Measurements from ENCODE around the gene NSUN7.
A peak's percentile ranks its signal among the peaks of the same experiment; 100 is the strongest.
"Not testable (repeated sequence)": the region's sequence is repeated elsewhere in the genome, so short reads cannot be mapped to it uniquely, and the experiment has no call there.

The NSUN7 gene

GRCh38 chr4:40749717-40750460 is at the start of gene NSUN7:
Gene NSUN7 (plus strand): TSS chr4:40749955. CDS start chr4:40750694, 739 bp downstream.
- peak; percentile 66 for DNase-seq

- DNase-seq = no peak
Observed at GRCh38 chr4:40702137-40702799, 47.5 kb upstream of the NSUN7 start.

- DNase-seq = no peak
Observed at GRCh38 chr4:40702800-40703151, 47.0 kb upstream of the NSUN7 start.

- no peak for DNase-seq
Observed at GRCh38 chr4:40704073-40704472, 45.7 kb upstream of the NSUN7 start.

GRCh38 chr4:40710484-40711254 is 39.1 kb upstream of the NSUN7 start:
- DNase-seq = no peak

GRCh38 chr4:40713001-40713400 is 36.8 kb upstream of the NSUN7 start:
- not testable (repeated sequence) for DNase-seq

GRCh38 chr4:40713798-40714197 is 36.0 kb upstream of the NSUN7 start:
- DNase-seq = no peak

GRCh38 chr4:40718586-40718985 is 31.2 kb upstream of the NSUN7 start:
- no peak for DNase-seq

GRCh38 chr4:40719008-40719623 is 30.6 kb upstream of the NSUN7 start:
- DNase-seq = peak; percentile 78

- no peak for DNase-seq
Observed at GRCh38 chr4:40720351-40720750, 29.4 kb upstream of the NSUN7 start.

GRCh38 chr4:40720916-40721315 is 28.8 kb upstream of the NSUN7 start:
- no peak for DNase-seq

GRCh38 chr4:40721730-40722171 is 28.0 kb upstream of the NSUN7 start:
- DNase-seq = no peak

GRCh38 chr4:40722576-40723161 is 27.1 kb upstream of the NSUN7 start:
- DNase-seq = no peak

- DNase-seq = no peak
Observed at GRCh38 chr4:40723728-40724127, 26.0 kb upstream of the NSUN7 start.

GRCh38 chr4:40728333-40728732 is 21.4 kb upstream of the NSUN7 start:
- no peak for DNase-seq

- no peak for DNase-seq
Observed at GRCh38 chr4:40729555-40729954, 20.2 kb upstream of the NSUN7 start.

GRCh38 chr4:40730091-40730679 is 19.6 kb upstream of the NSUN7 start:
- DNase-seq = no peak

- DNase-seq = no peak
Observed at GRCh38 chr4:40731361-40731760, 18.4 kb upstream of the NSUN7 start.

GRCh38 chr4:40731792-40732245 is 17.9 kb upstream of the NSUN7 start:
- DNase-seq = peak; percentile 83

- no peak for DNase-seq
Observed at GRCh38 chr4:40733752-40734151, 16.0 kb upstream of the NSUN7 start.

GRCh38 chr4:40734497-40734896 is 15.3 kb upstream of the NSUN7 start:
- DNase-seq = no peak

- DNase-seq = peak; percentile 12
Observed at GRCh38 chr4:40736910-40737309, 12.8 kb upstream of the NSUN7 start.
